ENCODE measurements around the gene GSTA1. TPM values are rescaled to one million over a fixed set of nuclear protein-coding genes. Genes with fewer than 3 reads are reported as not detected.
A peak's percentile ranks its signal among the peaks of the same experiment; 100 is the strongest.
"Not testable (repeated sequence)": the region's sequence is repeated elsewhere in the genome, so short reads cannot be mapped to it uniquely, and the experiment has no call there.

GSTA1 gene
- total RNA-seq, result 1 to 10 TPM in 2 of 3 donors, under 1 TPM in 1; 0.89 to 4.1 (median 1.1) TPM
- long read RNA-seq, donor 1, result 0 reads
- long read RNA-seq, donor 2, result 0 reads

GRCh38 chr6:52803668-52804255 lies at the start of gene GSTA1:
GSTA1 (minus strand) TSS chr6:52803816; CDS start chr6:52799267, 4,549 bp downstream.
- H3K4me3 ChIP-seq; H3K36me3 ChIP-seq (ENCODE audit: low read depth); intact Hi-C loops (cut with DNase I, micrococcal nuclease); H3K9me3 ChIP-seq; H3K4me1 ChIP-seq (ENCODE audit: low read depth): not testable (repeated sequence)
- peak; percentile 65 for ATAC-seq
- peak in 1 of 3 donors; percentile 7 for DNase-seq

- ATAC-seq, result no peak
- intact Hi-C loops (cut with DNase I, micrococcal nuclease), result no loop called here
- H3K36me3 ChIP-seq (ENCODE audit: low read depth), result no peaks in the 10 kb centered on the region
- H3K4me3 ChIP-seq, result no peak overlapping the region
- H3K4me1 ChIP-seq (ENCODE audit: low read depth), result no peaks in the 10 kb centered on the region
- TF ChIP-seq, protein P1, sequence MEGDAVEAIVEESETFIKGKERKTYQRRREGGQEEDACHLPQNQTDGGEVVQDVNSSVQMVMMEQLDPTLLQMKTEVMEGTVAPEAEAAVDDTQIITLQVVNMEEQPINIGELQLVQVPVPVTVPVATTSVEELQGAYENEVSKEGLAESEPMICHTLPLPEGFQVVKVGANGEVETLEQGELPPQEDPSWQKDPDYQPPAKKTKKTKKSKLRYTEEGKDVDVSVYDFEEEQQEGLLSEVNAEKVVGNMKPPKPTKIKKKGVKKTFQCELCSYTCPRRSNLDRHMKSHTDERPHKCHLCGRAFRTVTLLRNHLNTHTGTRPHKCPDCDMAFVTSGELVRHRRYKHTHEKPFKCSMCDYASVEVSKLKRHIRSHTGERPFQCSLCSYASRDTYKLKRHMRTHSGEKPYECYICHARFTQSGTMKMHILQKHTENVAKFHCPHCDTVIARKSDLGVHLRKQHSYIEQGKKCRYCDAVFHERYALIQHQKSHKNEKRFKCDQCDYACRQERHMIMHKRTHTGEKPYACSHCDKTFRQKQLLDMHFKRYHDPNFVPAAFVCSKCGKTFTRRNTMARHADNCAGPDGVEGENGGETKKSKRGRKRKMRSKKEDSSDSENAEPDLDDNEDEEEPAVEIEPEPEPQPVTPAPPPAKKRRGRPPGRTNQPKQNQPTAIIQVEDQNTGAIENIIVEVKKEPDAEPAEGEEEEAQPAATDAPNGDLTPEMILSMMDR (IDR thresholded peaks at IDR 0.05), result no peak
- no peak for DNase-seq
- no peaks in the 10 kb centered on the region for H3K9me3 ChIP-seq
Measured at GRCh38 chr6:52849137-52849536, 45.5 kb upstream of the GSTA1 start.

GRCh38 chr6:52846002-52846401 lies 42.4 kb upstream of the GSTA1 start:
- no peaks in the 10 kb centered on the region for H3K9me3 ChIP-seq
- TF ChIP-seq, protein P1 (IDR thresholded peaks at IDR 0.05), result no peak
- H3K36me3 ChIP-seq (ENCODE audit: low read depth), result no peaks in the 10 kb centered on the region
- no peaks in the 10 kb centered on the region for H3K4me1 ChIP-seq (ENCODE audit: low read depth)
- intact Hi-C loops (cut with DNase I, micrococcal nuclease), result no loop called here
- H3K4me3 ChIP-seq, result no peak overlapping the region
- ATAC-seq (no peak), DNase-seq (no peak)

DNA sequence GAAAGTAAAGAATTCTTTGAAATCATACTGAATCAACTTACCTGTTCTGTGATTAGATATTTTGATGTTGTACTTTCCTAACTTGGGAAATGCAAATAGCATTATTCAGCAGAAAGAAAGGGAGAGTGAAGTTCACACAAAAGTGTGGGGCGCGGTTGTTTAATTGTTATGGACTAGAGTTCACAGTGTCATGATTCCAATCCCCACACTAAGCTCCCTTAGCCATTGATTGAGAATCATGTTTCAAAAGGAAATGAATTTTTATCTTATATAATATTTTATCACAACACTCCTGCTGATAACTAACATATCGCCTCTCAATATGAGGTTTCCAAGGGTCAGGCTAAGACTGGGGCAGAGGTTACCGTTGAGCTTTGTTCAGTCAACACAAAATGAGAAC lies 40.0 kb upstream of the GSTA1 start:
- Histone ChIP-seq H3K4me1 (ENCODE audit: low read depth) (no peaks in the 10 kb centered on the region), H3K36me3 (ENCODE audit: low read depth) (no peaks in the 10 kb centered on the region), H3K9me3 (no peaks in the 10 kb centered on the region), H3K4me3 (no peak overlapping the region)
- TF ChIP-seq, protein P1 (IDR thresholded peaks at IDR 0.05), result no peak
- DNase-seq (peak in 1 of 3 donors; percentile 39), ATAC-seq (peak; percentile 25)
- intact Hi-C loops (cut with DNase I, micrococcal nuclease), result no loop called here

GRCh38 chr6:52840763-52841585 lies 37.4 kb upstream of the GSTA1 start, which contains the start of gene GSTA5:
GSTA5 (minus strand) TSS chr6:52840813.
- TF ChIP-seq, protein P1 (IDR thresholded peaks at IDR 0.05), result no peak

More at GRCh38 chr6:52840763-52841585, 37.4 kb upstream of the GSTA1 start, which contains the start of gene GSTA5:
- Histone ChIP-seq H3K4me3 (no peak within 1 kb of the TSS), H3K36me3 (ENCODE audit: low read depth) (no peaks in the 10 kb centered on the region), H3K4me1 (ENCODE audit: low read depth) (no peaks in the 10 kb centered on the region), H3K9me3 (no peaks in the 10 kb centered on the region)
- intact Hi-C loops (cut with DNase I, micrococcal nuclease), result no loop called here
- ATAC-seq, result no peak
- no peak for DNase-seq

Data from mucosa of descending colon (tissue), 3 donors.